ENCODE measurements around the gene ADGRF5. TPM values are rescaled to one million over a fixed set of nuclear protein-coding genes. Genes with fewer than 3 reads are reported as not detected.
A peak's percentile ranks its signal among the peaks of the same experiment; 100 is the strongest.

ADGRF5 gene
- total RNA-seq, 2 experiments from 2014 or later: not detected

DNA sequence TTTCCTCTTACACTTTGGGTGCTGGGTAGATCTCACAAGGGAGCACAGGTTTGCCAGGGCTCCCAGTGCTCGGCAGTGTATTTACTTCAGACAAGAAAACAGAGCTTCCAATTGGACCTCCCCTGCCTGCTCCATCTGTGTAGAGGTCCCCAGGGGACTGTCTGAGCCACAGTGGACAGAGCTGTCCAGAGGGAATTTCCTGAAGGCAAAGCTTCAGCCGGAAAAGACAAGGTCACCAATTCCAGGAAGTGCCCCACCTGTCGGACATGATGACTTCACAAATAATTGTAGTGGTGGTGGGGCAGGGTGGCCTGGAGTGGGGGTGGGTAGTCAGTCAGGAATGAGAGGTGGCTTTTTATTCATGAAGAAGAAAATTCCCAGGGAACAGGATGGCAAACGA, 18.6 kb downstream of the ADGRF5 start:
- no peaks in the 10 kb centered on the region for H3K9me3 ChIP-seq (ENCODE audit: low read length)
- TF ChIP-seq, protein P1, sequence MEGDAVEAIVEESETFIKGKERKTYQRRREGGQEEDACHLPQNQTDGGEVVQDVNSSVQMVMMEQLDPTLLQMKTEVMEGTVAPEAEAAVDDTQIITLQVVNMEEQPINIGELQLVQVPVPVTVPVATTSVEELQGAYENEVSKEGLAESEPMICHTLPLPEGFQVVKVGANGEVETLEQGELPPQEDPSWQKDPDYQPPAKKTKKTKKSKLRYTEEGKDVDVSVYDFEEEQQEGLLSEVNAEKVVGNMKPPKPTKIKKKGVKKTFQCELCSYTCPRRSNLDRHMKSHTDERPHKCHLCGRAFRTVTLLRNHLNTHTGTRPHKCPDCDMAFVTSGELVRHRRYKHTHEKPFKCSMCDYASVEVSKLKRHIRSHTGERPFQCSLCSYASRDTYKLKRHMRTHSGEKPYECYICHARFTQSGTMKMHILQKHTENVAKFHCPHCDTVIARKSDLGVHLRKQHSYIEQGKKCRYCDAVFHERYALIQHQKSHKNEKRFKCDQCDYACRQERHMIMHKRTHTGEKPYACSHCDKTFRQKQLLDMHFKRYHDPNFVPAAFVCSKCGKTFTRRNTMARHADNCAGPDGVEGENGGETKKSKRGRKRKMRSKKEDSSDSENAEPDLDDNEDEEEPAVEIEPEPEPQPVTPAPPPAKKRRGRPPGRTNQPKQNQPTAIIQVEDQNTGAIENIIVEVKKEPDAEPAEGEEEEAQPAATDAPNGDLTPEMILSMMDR (conservative IDR thresholded peaks at IDR 0.05; ENCODE audit: low read length): 0 out of 2 replicates have a peak, but pooled peaks have one; percentile 17
- no peak for TF ChIP-seq EZH2phosphoT487 (IDR thresholded peaks at IDR 0.05; ENCODE audit: borderline replicate concordance, low read depth, low read length)

DNA sequence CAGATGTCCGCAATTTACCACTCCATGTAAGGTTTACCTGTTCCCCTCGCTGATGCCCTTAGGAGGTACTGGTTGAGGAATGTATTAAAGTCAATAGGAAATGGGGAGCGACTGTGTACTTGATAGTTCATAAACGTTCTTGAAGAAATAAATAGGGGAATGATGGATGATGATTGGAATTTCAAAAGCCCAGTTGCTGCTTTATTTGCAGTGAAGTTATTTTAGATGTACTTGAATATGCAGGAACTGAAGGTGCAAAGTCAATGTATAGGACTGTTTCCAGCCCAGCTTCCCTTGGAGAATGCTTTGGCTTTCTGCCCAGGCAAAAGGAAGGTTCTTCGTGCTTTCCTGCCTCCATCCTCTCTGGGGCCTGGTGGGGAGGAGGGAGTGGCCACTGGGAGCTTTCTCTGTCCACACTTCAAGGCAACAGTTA, 19.8 kb downstream of the ADGRF5 start:
- Histone ChIP-seq H4K20me1 (ENCODE audit: insufficient read depth, low read length) (no peaks in the 10 kb centered on the region), H3K27ac (ENCODE audit: low read depth, low read length, poor library complexity, severe bottlenecking) (no peak overlapping the region), H3K79me2 (ENCODE audit: insufficient read depth, low read depth, low read length) (no peaks in the 10 kb centered on the region), H3K9me2 (ENCODE audit: insufficient read depth, low read length) (no peaks in the 10 kb centered on the region), H3K36me3 (ENCODE audit: insufficient read depth, low read length) (no peaks in the 10 kb centered on the region), H2AFZ (ENCODE audit: low read length) (no peak overlapping the region), H3K4me3 (ENCODE audit: low read depth, low read length, poor library complexity, severe bottlenecking) (no peak overlapping the region), H3K4me2 (ENCODE audit: low read length) (no peak overlapping the region), H3K9me3 (ENCODE audit: low read length) (no peaks in the 10 kb centered on the region), H3K4me1 (ENCODE audit: insufficient read depth, low read length, poor library complexity, severe bottlenecking) (no peaks in the 10 kb centered on the region)
- DNase-seq (ENCODE audit: low spot score): no peak
- ChIA-PET CTCF (ENCODE audit: unreplicated experiment) (no interaction called here), POLR2A (no interaction called here)
- TF ChIP-seq, protein P1 (conservative IDR thresholded peaks at IDR 0.05; ENCODE audit: low read length): no peak
- no peak for TF ChIP-seq EZH2phosphoT487 (IDR thresholded peaks at IDR 0.05; ENCODE audit: borderline replicate concordance, low read depth, low read length)
- BruUV-seq (replicated peaks): no TSS peak
- intact Hi-C loops (cut with micrococcal nuclease; ENCODE audit: unreplicated experiment): no loop called here

More for the DNA sequence above, 18.6 kb downstream of the ADGRF5 start:
- H3K9me2 ChIP-seq (ENCODE audit: insufficient read depth, low read length): no peaks in the 10 kb centered on the region
- H3K79me2 ChIP-seq (ENCODE audit: insufficient read depth, low read depth, low read length): no peaks in the 10 kb centered on the region
- no peaks in the 10 kb centered on the region for H3K4me1 ChIP-seq (ENCODE audit: insufficient read depth, low read length, poor library complexity, severe bottlenecking)
- intact Hi-C loops (cut with micrococcal nuclease; ENCODE audit: unreplicated experiment): no loop called here
- no peaks in the 10 kb centered on the region for H4K20me1 ChIP-seq (ENCODE audit: insufficient read depth, low read length)
- BruUV-seq (replicated peaks): no TSS peak
- ChIA-PET POLR2A (interaction anchor here (0.6 kb wide), 1 partner anchor 458 kb away, joined by 3 read pairs; no protein-coding TSS in a partner anchor), CTCF (ENCODE audit: unreplicated experiment) (interaction anchor here (0.6 kb wide), 1 partner anchor 54 kb away, joined by 3 read pairs; no protein-coding TSS in a partner anchor)
- H3K27ac ChIP-seq (ENCODE audit: low read depth, low read length, poor library complexity, severe bottlenecking): no peak overlapping the region
- H3K4me3 ChIP-seq (ENCODE audit: low read depth, low read length, poor library complexity, severe bottlenecking): no peak overlapping the region
- no peak overlapping the region for H2AFZ ChIP-seq (ENCODE audit: low read length)
- no peak for DNase-seq (ENCODE audit: low spot score)
- H3K36me3 ChIP-seq (ENCODE audit: insufficient read depth, low read length): no peaks in the 10 kb centered on the region
- no peak overlapping the region for H3K4me2 ChIP-seq (ENCODE audit: low read length)

DNA sequence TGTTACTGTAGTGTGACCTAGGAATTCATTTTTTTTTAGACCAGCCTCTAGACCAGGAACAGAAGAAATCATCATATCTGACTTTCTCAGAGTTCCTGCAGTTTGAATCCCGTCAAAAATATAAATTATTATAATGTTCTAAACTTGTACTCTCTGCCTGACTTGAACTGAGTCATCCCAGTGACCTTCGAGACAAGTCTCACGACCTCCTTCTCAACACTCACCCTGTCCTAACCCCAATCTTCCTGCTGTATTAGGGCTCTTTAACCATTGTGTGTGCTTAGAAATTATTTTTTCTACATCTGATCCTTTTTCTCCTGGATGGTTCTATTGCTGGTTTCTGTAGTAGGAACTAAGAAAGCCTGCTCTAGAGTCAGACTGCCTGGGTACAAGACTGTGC, 21.5 kb downstream of the ADGRF5 start:
- no peaks in the 10 kb centered on the region for H4K20me1 ChIP-seq (ENCODE audit: insufficient read depth, low read length)
- no peaks in the 10 kb centered on the region for H3K79me2 ChIP-seq (ENCODE audit: insufficient read depth, low read depth, low read length)
- no peak overlapping the region for H3K4me2 ChIP-seq (ENCODE audit: low read length)
- BruUV-seq (replicated peaks): no TSS peak
- no peaks in the 10 kb centered on the region for H3K4me1 ChIP-seq (ENCODE audit: insufficient read depth, low read length, poor library complexity, severe bottlenecking)
- H3K27ac ChIP-seq (ENCODE audit: low read depth, low read length, poor library complexity, severe bottlenecking): no peak overlapping the region
- intact Hi-C loops (cut with micrococcal nuclease; ENCODE audit: unreplicated experiment): no loop called here
- H2AFZ ChIP-seq (ENCODE audit: low read length): no peak overlapping the region
- H3K4me3 ChIP-seq (ENCODE audit: low read depth, low read length, poor library complexity, severe bottlenecking): no peak overlapping the region
- no peak for DNase-seq (ENCODE audit: low spot score)
- H3K9me2 ChIP-seq (ENCODE audit: insufficient read depth, low read length): no peaks in the 10 kb centered on the region
- POLR2A ChIA-PET: interaction anchor here (0.6 kb wide), 2 partner anchors 10 to 133 kb away, joined by 3 read pairs; no protein-coding TSS in a partner anchor
- TF ChIP-seq, protein P1 (conservative IDR thresholded peaks at IDR 0.05; ENCODE audit: low read length): no peak
- TF ChIP-seq EZH2phosphoT487 (IDR thresholded peaks at IDR 0.05; ENCODE audit: borderline replicate concordance, low read depth, low read length): no peak
- H3K36me3 ChIP-seq (ENCODE audit: insufficient read depth, low read length): no peaks in the 10 kb centered on the region
- no peaks in the 10 kb centered on the region for H3K9me3 ChIP-seq (ENCODE audit: low read length)
- CTCF ChIA-PET (ENCODE audit: unreplicated experiment): no interaction called here
